NCI-H2081 treated with DMSO at 0.1 percent for 48 hours (cell line): ENCODE measurements around the gene ABLIM3.

Source experiments
- DNase-seq: peaks from one replicate; lab custom pipeline; 2025; lab: John Stamatoyannopoulos, UW

The ABLIM3 gene

DNA sequence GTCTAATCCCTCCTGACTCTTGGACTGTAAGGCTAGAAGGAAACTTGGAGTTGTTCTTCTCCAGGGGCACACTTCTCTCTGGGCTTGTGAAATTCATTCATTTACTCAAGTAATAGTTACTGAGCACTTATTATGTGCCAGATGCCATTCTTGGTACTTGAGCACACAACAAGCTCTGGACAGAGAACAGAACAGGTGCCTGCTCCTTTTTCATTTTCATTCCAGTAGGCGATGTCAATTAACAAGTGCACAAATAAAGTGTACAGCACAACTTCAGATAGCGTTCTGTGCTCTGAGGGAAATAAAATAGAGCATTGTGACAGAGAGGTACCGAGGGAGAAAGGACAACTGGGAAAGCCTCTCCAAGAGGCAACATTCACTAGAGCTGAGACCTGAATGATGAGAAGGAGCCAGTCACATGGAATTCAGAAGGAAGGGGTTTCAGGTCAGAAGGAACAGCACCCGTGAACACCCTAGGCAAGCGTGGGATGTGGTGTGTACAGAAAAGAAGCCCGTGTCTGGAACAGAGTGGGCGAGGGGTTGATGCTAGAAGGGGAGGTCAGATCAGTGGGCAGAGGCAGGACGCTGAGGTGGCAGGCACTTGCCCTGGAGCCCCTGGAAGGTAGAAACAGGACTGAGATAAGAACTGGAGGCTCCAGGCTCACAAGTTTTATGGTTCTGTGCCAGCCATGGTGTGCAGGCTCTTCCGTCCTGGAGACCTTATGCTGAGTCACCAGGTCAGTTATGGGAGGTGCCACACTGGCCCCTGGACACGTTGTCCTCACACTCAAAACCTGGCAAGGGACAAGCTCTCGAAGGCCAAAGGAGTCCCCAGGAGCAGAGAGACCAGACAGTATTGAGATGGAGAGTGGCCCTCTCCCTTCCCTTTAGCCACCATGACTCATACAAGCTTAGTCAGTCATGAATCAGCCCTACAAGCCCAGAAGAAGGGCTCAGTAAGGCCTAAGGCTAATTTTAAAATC is 7.2 kb upstream of the ABLIM3 start:
- no peak for DNase-seq

DNA sequence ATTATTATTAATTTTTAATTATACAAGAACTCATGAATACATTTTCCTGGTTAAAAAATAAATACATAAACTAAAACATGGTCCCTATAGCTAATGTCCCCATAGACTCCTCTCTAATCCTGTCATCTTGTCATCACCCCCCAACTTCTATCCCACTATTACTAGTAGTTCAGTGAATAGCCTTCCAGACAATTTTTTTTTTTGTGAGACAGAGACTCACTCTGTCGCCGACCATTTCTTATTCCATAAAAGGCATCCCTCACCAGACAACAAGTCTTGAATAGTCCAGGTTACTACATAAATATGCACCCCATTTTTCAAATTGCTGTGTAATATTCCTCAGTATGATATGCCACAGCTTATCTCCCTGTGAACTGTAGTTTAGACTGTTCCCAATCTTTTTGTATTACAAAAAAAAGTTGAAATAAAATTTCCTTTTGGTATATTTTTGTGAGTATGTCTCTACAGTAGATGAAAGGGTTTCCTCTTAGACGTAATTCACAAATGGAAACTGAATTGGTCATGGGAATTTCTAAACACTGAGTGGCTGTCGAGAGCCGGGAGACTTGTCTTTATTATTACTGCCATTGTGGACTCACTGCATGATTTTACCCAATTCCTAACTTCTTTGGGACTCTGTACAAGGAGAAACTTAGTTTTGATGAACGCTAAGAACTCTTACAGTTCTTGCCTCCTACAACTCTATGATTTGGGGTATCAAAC is 6.4 kb upstream of the ABLIM3 start:
- DNase-seq, result no peak

DNA sequence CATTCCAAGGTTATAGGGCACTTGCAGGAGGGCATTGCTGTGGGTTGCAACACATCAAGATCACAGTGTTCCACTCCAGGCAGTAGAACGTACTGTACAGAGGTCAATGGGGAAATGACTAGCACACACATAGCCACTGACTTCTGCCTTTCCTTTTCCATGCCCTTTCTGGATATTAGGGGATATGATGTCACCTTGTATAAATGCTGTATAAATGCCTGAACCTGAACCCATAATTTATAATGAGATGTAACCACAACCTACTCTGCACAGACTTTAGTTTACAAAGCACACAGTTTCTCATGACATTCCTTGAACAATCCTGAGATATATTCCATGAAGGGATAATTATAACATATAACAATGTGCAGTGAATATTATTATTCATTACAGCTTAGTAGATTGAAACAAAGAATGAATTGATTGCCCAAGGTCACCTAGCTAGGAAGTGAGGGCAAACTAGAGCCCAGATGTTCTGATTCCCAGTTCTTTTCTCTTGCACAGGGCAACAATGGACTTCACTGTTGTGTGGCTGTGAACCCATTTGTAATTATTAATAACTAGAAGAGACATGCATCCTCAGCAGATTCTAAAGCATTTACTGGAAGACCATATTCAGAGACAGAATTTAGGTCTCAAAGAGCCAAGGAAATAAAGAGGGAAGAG is 5.6 kb upstream of the ABLIM3 start:
- DNase-seq, result no peak

DNA sequence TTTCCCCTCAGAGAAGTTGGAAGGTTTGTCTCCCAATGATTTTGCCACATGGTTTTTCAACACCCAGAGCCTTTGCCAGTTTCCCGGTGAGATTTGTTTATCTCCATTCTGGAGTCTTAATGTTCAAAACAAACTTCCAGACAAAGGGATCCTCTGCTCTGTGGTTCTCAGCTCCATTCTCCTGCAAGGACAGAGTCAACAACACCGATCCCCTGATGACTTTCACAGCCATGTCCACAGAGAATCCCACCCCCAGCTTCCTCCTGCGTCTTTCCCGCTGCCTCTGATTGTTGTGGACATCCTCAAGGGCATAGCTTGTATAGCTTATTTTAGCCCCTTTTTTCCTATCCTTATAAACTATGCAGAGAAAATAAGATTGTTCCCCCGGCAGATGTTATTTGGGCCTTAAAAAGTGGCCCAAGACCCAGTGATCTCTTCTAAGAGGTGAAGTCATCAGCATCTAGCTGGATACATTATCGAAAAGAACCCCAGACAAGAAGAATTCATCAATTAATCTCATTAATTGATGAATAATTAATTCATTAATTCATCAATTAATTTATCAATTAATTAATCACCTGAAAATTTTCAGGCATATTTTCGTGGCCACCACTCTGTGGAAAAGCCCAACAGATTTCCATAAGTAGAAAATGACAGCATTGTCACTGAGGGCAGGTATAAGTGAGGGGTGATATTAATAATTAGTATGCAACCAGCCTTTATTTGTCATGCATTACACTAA is 2.9 kb upstream of the ABLIM3 start:
- no peak for DNase-seq

DNA sequence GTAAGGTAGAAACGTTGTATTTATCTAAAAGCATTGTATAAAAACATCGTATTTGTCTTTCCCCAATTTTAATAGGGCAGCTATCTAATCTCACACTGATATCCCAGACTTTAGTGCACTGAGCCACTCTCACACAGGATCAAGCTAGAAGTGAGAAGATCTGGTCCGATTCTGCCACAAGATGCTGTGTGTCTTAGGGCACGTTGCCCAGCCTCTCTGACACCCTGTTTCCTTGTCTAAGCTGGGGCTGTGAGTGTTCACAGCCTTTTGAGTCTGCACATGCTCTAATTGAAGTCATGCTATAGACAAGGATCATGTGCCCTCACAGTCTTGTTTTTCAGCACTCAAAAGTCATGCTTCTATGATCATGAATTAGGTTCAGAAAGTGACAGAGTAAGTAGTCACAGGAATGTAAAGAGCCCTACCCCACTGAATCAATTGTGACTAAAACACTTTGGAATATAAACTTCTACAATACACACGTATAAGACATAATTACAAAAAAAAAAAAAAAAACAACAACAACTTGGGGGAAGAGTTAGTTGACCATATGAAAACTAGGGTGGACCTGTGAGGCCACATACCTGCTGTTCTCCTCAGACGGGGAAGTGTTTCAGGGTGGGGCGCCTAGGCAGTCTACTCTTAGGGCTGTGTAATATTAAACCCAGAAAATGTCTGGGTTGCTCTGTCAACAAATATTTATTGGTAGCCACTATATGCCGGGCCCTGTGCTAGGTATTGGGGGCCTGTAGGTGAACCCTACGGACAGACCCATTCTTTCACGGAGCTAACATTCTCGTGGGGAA is 893 bp upstream of the ABLIM3 start:
- DNase-seq, result no peak

DNA sequence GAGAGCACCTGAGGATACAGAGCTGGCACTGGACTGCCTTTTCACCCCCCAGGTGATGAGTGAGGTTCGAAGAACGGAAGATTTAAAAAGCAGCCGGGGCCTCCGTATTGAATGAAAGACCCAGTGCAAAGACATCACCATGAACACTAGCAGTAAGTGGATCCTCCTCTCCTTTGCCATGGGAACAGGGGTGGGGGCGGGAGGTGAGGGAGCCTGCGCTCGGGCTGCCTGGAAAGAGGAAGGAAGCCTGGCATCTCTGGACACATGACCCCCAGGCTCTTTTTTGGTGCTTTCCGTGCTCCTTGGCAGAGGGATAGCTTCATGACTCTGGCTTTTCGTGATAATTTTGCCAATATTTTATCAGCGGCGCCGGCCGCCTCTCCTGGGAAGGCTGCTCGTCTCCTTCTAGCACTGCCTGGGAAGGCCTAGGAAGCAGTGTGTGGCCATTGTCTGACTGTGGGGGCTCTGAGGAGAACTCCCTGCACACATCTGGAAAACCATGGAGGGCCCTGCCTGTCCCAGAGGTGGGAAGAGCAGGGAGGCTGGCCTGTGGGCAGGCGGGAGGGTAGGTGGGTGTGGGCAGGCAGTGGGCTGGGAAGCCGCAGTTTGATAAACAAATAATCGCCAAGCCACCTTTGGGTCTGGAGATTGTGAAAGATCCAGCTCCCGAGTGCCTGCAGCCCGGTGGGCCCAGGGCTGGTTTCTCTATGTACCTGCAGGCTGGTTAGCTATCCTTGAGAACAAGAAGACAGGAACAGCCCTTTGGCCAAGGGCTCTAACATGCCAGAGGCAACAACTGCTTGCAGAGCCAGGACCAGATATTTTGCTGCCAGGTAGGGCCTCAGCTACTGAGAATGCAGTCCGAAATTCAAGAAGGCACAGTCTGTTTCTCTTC is 911 bp downstream of the ABLIM3 start:
- no peak for DNase-seq

DNA sequence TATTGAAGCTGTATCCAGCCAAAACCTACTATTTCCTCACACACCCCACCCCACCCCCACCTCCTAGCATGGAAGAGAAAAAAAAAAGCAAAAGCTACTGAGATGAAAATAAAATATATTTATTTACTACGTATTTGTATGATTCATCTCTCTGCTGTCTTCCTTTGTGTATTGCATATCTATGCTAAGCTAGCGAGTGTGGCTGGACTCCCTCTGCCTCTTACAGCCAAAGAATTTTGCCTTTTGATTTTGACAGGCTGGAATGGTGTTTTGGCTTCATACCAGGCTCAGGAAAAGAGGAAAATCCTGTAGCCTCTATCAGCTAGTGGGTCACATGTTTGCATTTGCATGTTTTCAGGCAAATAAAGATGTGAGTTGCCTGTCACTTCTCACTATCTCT is 2.2 kb downstream of the ABLIM3 start:
- no peak for DNase-seq

DNA sequence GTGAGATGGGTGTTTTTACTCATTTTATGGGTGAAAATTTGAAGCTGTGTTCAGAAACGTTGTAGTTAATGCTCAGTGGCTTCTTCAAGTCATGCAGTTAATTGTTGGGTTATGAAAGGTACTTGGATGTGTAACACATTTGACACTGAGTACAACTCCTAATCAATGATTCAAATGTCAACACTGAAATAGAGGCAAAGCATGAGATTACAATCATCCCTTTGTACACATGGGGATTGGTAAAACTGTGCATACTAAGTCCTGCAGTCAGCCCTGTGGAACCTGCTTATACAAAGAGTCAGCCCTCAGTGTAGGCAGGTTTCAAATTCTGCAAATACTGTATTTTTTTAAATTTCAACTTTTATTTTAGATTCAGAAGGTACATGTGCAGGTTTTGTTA is 3.3 kb downstream of the ABLIM3 start:
- DNase-seq, result no peak

DNA sequence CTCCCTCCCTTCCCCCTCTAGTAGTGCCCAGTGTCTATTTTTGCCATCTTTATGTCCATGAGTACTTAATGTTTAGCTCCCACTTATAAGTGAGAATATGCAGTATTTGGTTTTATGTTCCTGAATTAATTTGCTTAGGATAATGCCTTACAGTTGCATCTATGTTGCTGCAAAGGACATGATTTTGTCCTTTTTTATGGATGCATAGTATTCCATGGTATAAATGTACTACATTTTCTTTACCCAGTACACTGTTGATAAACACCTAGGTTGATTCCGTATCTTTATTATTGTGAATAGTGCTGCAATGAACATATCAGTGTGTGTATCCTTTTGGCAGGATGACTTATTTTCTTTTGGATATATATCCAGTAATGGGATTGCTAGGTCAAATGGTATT is 3.8 kb downstream of the ABLIM3 start:
- no peak for DNase-seq

DNA sequence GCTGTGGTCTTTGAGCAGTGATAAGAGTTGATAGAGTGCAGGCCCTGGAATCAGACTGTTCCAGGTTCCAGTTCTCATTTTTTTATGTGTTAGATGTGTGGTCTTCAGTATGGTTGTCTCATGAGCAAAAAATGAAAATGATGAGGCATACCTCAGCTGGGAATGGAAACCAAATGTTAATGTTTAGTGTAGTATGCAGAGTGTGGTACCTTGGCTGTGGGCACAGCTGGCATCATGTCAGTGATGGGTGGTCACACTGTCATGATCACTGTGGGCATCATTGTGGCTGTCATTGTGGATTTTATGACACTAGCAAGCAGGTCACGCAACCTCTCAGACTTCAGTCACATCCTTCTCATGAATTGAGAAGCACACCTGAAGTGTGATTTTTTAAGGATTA is 6.4 kb downstream of the ABLIM3 start:
- DNase-seq, result no peak

DNA sequence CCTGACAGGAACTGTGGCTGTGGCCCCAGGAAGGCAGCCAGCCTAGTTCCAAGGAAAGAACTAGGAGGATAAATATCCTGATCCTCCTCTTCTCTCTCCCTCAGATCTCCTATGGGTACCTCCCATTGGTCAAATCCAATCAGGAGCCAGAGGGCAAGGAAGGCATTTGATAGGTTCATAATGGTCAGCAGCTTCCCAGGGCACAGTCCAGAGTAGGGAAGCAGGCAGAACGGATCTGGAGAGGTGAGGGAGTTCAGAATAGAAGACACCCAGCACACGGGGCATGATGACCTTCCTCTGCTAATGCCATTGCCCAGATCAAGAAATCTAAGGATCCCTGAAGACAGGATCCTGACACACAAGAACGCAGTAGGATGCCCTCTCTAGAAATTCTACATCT is 8.6 kb downstream of the ABLIM3 start:
- no peak for DNase-seq

DNA sequence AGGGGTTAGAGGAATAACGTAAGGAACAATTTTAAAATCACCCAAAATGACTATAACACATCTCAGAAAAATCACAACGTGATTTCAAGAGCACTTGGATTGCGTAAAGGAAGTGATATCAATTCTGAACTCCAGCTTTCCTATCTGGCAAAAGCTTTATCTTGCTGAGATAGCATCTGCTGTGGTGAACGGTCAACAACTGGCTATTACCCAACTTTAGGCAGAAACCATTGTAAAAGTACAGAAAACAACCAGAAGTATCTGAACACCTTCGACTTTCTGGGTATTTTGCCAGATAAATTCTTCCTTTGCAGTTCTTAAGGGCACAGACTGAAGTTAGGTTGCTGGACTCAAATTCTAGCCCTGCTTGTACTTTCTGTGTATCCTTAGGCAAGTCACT is 9.2 kb downstream of the ABLIM3 start:
- no peak for DNase-seq

DNA sequence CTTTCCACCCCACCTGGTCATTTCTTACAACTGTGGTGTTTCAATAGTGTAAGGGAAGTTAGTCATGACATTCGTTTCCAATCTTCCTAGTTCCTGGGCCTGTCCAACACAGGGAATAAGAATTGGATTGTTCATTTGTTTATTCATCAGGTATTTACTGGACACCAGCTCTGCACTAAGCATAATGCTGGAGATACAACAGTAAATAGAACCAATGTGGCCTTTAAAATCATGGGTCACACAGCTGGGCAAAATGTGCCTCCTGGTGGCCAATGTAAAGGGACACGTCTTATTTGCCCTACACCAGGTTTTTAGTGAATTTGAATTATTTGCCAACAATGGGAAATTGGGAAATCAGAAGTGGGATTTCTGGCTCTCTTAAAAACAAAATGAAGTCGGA is 10.4 kb downstream of the ABLIM3 start:
- no peak for DNase-seq

DNA sequence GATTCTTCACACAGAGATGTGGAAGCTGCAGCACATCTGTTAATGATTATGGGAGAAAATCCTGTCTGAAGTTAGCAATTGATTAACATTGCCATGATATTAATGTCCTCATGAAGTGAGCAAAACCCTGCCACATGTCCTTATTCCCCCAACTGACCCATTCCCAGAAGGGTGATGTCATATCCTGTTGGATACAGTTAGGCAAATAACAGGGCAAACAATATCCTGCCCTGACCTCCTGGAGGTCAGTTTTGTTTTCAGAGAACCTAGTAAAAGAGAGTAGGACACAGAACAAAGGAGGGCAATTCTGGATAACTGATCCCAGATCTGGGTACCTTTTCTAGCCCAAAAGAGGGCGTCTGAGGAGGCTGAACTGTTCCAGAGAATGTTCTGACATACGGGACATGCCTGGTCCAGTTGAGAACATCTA is 11.0 kb downstream of the ABLIM3 start:
- no peak for DNase-seq

DNA sequence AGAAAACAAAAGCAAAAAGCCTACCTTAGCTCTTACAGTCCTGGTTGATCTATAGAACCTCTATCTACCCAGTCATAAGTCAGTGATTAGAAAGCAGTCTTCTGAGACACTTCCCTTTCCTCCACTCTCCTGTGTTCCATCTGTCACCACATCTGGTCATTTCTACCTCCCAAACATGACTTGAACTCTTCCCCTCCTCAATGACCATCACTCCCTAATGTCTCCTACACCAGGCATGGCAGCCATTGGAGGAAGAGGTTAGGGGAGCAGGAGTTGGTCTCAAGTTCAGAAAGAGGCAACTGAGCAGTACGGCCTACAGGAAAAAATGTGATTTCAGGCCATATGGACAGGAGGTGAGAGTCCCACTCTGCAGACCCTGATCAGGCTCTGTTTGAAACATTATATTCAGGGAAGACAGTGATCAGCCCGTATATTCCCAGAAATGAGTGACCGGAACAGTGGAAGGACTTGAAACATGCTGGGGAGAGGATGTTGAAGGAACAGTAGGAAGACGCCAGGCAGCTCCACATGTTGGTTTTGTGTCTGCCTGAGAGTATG is 12.0 kb downstream of the ABLIM3 start:
- no peak for DNase-seq

DNA sequence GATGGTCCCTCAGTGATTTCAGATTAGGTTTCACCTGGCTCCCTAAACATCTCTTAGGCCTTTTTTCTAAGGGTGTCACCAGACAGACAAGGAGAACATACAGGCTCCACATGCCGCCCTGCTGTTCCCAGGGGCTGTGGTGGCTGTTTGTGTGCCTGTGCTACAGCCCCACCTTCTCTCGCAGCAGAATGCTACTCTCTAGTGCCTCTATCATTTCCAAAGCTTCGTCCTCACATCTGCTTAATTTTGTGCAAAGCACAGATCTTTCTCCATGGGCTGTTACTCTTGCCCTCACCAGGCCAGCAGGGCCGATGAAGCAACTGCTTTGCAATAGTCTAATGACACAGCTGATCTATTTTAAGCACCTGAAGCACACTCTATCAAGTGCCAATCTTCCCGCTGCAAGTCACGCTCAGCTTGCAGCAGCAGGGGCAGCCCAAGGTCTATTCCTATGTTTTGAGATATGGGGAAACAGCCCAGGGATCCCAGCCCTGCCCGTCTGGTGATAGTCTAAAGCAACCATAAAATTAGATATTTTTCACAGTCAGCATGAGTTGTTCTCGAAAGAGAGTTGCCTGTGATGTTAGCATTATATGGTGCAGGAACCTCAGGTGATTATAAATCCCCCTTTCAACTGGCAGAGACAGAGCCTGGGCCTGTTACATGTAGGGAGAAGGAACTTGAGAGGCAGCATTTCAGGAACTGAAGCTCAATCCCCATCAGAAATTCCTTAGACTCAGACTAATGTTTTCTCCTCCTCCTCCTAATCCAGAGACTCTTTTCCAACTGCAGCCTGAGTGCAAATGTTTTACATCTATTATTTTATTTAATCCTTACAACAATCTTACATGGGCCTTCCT is 12.7 kb downstream of the ABLIM3 start:
- no peak for DNase-seq

DNA sequence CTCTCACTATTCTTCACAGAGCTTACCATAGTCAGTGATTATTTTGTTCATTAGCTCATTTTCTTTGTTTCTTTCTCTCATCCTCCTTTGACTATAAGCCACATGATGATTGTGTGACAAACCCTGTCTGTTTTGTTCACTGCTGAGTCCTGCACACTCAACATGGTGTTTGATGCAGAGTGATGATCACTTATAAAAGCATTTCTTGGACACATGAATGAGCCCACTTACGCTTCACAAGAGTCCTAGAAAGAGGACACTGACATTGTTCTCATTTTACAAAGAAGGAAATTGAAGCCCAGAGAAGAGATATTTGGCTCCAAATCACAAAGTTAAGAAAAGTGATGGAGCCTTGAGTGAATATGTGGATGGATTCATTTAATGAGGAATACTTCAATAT is 13.4 kb downstream of the ABLIM3 start:
- DNase-seq, result no peak

DNA sequence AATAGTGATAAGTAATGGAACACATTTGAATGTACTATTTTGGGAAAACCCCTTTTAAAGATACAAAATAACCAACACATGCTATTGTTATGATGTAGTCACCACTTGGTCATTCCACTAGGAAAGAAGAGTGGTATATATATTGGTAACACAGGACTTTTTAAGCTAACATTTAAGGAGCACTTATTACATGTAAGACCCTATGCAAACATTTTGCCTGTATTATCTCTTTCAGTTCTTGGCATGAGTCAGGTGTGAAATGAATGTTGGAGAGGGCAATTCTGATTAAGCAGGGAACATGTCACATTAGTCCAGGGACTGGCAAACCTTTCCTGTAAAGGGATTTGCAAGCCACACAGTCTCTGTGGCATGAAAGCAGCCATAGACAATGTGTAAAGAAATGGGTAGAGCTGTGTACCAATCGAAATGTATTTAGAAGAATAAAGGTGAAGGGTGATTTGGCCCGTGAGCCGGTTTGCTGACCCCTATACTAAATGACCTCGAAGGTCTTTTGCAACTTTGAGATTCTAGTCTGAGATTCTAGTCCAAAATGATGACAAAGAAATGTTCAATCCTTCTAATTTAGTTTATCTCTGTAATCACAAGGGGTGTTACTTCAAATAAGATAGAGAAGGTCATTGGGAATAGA is 15.3 kb downstream of the ABLIM3 start:
- no peak for DNase-seq
